HUES64 (cell line): ENCODE data around the gene ZNF747.
"Not testable (repeated sequence)": the region's sequence is repeated elsewhere in the genome, so short reads cannot be mapped to it uniquely, and the experiment has no call there.

Source experiments
- H3K27ac ChIP-seq: 2 replicates; pipeline ENCODE4 v1.7.0; 2013; ENCODE audit warnings: low read depth, low read length, inconsistent platforms
- H3K27me3 ChIP-seq: 2 replicates; pipeline ENCODE4 v1.6.1; 2013; ENCODE audit warnings: mild to moderate bottlenecking, low read length; ENCODE audit not compliant: insufficient read depth
- H3K36me3 ChIP-seq: 2 replicates; pipeline ENCODE4 v1.6.1; 2013; ENCODE audit warnings: mild to moderate bottlenecking, low read length; ENCODE audit not compliant: insufficient read depth
- H3K4me1 ChIP-seq: 2 replicates; pipeline ENCODE4 v1.6.1; 2013; ENCODE audit warnings: mild to moderate bottlenecking, low read length, moderate library complexity; ENCODE audit not compliant: insufficient read depth
- H3K4me3 ChIP-seq: 2 replicates; pipeline ENCODE4 v1.5.1; 2013; ENCODE audit warnings: mild to moderate bottlenecking, low read length, moderate library complexity
- H3K9ac ChIP-seq: 2 replicates; pipeline ENCODE4 v1.6.1; 2013; ENCODE audit warnings: mild to moderate bottlenecking, low read depth, low read length
- H3K9me3 ChIP-seq: 2 replicates; pipeline ENCODE4 v1.6.1; 2013; ENCODE audit warnings: low read depth, low read length; ENCODE audit not compliant: insufficient read depth
- WGBS: fragments of 150-250, 120-280 bp; methylation state at CpG from one replicate; pipeline ENCODE4 v1.1.7; 2013; ENCODE audit warnings: missing lambda C conversion rate; 5-methylcytosine and 5-hydroxymethylcytosine counted together

The ZNF747 gene

DNA sequence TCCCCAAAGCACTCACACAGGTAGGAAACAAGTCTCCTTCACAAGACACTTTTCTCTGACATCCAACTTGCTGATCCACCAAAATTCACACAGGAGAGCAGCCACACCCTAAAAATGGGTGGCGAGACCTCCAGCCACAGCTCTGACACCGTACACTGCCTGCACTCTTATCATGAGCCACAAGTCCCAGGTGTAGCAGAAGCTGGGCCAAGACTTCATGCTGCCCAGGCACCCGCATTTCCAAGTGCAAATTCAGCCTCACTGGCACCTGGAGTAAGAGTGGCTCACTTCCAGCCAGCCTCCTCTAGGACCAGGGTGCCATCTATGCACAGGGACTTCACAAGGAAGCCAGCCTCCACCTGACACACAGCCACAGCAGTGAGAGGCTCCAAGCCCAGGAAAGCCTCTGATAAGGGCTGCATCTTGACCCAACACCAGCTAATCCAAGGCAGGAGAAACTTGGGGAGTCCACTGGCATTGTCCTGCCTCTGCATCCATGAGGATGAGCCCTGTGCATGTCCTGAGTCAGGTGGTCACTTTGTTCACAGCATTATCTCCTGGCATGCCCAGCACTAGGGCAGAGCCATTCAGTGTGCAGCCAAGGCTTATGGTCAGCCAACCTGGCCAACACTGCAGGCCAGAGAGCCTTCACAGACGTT, 5.7 kb downstream of the ZNF747 start:
- no peaks in the 10 kb centered on the region for H3K9me3 ChIP-seq
- H3K27ac ChIP-seq, result no peak overlapping the region
- H3K27me3 ChIP-seq, result no peaks in the 10 kb centered on the region
- peaks cover 10% of the 10 kb centered on the region for H3K4me1 ChIP-seq
- H3K4me3 ChIP-seq, result no peak overlapping the region
- no peak overlapping the region for H3K9ac ChIP-seq
- H3K36me3 ChIP-seq, result peaks cover 17% of the 10 kb centered on the region
- 81% methylated on average over 4 of the region's 4 CpGs for WGBS

DNA sequence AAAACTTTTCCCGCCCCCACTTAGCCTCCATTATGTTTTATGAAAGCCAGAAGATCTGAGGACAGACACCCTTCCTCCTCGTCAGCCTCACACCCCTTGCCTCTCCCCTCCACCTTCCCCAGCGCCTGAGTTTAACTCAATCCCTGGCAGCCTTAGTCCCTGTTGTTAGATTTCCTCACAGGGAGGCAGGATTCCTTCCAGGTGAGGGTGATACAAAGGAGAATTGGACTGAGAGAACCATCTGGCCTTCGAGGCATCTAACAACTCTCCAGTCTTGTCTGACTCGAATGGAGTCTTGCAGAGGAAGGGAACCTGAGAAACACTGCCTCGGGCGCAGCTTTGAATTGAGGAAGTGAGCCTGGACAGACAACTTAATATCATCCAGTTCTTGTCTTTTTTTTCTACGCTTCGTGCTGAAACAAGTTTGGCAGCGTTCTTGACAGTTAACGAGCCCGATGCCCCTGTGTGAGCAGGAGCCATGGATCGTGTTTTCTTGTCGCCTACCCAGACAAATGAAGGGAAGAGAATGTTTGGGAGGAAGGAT, 7.0 kb downstream of the ZNF747 start:
- WGBS, result 51% methylated on average over 14 of the region's 14 CpGs
- H3K9ac ChIP-seq, result peak overlapping the region; percentile 75
- H3K4me1 ChIP-seq, result peaks cover 7% of the 10 kb centered on the region
- no peaks in the 10 kb centered on the region for H3K27me3 ChIP-seq
- peaks cover 17% of the 10 kb centered on the region for H3K36me3 ChIP-seq
- H3K27ac ChIP-seq, result peak overlapping the region; percentile 85
- H3K4me3 ChIP-seq, result peak overlapping the region; percentile 77
- H3K9me3 ChIP-seq, result no peaks in the 10 kb centered on the region

DNA sequence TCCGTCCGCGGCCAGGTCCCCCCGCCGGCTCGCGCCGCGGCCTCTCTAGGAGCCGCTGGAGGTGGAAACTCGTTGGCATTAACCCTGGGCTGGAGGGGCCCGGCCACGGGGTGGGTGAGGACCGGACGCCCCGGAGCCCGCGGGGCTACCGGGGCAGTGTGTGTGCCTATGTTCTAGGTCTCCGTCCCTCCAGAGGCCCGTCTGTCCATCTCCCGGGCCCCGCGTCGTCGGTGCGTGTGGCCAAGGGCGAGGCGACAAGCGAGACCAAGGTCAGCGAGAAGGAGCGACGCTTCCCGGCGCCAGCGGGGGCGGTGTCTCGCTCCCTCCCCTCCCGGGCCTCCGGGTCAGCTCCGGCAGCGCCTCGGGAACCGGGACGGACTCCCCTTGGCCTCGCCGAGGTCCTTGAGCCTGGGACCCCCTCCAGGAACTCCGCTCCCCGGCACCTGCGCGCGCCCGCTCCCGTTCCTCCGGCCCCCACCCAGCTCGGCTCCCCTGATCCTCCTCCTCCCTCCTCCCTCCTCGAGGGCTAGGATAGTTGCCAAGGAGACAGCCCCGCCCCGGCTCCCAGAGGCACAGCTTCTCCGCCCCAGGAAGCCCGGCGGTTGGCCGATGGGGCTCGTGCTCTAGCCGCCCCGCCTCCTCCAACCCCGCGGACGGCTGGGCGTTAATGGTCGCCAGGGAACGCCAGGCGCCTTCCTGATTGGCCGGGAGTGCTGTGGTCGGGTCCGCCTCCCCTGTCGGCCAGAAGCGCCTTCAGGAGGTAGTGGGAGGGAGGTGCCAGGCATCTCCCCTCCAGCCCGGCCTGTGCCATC, 7.6 kb downstream of the ZNF747 start:
- H3K4me1 ChIP-seq, result peaks cover 7% of the 10 kb centered on the region
- WGBS, result under 1% methylated on average over 79 of the region's 79 CpGs
- H3K9me3 ChIP-seq, result no peaks in the 10 kb centered on the region
- peaks cover 15% of the 10 kb centered on the region for H3K36me3 ChIP-seq
- peak overlapping the region; percentile 84 for H3K9ac ChIP-seq
- H3K27me3 ChIP-seq, result no peaks in the 10 kb centered on the region
- peak overlapping the region; percentile 94 for H3K27ac ChIP-seq
- H3K4me3 ChIP-seq, result peak overlapping the region; percentile 77

DNA sequence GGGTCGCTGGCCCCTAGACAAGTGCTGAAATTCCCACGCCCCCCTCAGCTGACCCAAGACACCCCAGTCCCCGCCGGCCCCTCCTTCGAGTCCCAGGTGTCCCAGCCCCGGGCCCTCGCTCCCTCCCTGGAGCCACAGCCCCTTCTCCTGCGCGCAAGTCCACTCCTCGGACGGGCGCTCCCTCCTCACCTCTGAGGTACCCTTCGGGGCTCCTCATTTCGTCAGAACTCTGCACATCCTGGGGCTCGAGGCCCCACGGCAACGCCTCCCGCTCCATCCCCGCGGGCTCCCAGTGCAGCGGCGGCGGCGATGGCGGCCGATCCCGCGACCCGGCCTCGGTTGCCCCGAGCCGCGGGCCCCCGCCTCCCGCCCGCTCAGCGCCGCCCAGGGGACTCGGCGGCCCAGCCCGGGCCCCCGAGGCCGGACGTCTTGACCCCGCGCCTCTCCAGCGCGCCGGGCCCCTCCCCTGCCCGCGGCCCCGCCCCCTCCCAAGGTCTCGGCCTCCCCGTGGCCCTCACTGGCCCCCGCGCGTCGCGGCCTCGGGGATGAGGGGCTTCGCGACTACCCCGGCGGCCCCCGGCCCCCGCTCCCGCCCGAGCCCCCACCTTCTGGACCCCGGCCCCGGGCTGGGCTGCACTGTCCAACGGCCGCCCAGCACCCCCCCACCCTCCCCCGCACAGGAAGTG, 8.4 kb downstream of the ZNF747 start, which contains the start of gene ZNF768:
Gene ZNF768 (minus strand): TSS at position 430 of the 686 bp plus-strand sequence. CDS start 153 bp downstream, at position 277.
- H3K9ac ChIP-seq, result peak within 1 kb of the TSS; percentile 84
- H3K4me1 ChIP-seq, result peaks cover 7% of the 10 kb centered on the region
- peaks cover 10% of the 10 kb centered on the region; the same call in 1 of the 2 replicates for H3K36me3 ChIP-seq
- H3K27ac ChIP-seq, result peak within 1 kb of the TSS; percentile 94
- under 1% methylated on average over 69 of the region's 73 CpGs for WGBS
- no peaks in the 10 kb centered on the region for H3K27me3 ChIP-seq
- no peaks in the 10 kb centered on the region for H3K9me3 ChIP-seq
- H3K4me3 ChIP-seq, result peak within 1 kb of the TSS; percentile 77

DNA sequence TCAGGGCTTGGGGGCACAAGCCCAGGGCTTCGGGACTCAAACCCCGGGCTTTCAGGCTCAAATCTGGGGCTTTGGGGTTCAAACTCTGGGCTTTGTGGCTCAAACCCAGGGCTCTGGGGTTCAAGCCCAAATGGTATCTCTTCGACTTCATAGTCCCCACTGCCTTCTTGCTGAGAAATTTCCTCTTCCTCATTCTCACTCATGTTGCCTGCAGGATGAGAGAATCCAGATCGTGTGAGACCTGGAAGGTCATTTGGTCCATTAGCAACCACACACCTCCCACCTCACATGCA, 8.9 kb downstream of the ZNF747 start:
- Histone ChIP-seq H3K4me1 (peaks cover 7% of the 10 kb centered on the region), H3K9ac (peak overlapping the region; percentile 70; the same call in 1 of the 2 replicates), H3K27ac (no peak overlapping the region; the same call in 1 of the 2 replicates), H3K4me3 (peak overlapping the region; percentile 77), H3K9me3 (no peaks in the 10 kb centered on the region), H3K27me3 (no peaks in the 10 kb centered on the region), H3K36me3 (0 out of 2 replicates have a peak, but pooled peaks cover 8% of the 10 kb centered on the region)
- 70% methylated on average over 4 of the region's 4 CpGs for WGBS

DNA sequence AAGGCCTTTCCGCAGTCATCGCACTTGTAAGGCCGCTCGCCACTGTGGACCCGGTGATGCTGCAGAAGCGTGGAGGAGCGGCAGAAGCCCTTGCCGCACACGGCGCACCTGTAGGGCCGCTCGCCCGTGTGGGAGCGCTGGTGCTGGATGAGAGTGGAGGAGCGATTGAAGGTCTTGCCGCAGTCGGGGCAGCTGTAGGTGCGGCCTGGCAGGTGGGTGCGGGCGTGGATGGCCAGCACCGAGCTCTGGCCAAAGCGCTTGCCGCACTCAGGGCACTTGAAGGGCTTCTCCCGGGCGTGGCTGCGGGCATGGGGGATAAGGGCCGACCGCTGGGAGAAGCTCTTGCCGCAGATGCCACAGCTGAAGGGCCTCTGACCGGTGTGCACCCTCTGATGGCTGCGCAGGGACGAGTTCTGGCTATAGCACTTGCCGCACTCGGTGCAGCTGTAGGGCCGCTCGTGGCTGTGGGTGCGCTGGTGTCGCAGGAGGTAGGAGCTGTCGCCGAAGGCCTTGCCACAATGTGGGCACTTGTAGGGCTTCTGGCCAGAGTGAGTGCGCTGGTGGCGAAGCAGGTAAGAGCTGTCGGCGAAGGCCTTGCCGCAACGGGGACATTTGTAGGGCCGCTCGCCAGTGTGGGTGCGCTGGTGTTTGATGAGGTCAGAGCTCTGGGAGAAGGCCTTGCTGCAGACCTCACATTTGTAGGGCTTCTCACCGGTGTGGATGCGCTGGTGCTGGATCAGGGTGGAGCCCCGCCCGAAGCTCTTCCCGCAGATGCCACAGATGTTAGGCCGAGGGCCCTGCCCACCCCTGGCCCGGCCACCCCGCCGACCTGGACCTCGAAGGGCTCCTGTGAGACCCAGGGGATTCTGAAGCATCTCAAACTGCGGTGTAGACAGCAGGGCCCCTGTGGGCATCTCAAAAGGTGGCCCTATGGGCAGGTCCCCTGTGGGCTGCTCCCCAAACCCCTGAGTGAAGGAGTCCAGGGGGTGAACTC, 9.8 kb downstream of the ZNF747 start:
- Histone ChIP-seq H3K9ac (no peak overlapping the region), H3K27ac (no peak overlapping the region), H3K36me3 (0 out of 2 replicates have a peak, but pooled peaks cover 8% of the 10 kb centered on the region), H3K27me3 (no peaks in the 10 kb centered on the region), H3K9me3 (no peaks in the 10 kb centered on the region), H3K4me3 (no peak overlapping the region), H3K4me1 (peaks cover 7% of the 10 kb centered on the region)
- 96% methylated on average over 60 of the region's 60 CpGs for WGBS

DNA sequence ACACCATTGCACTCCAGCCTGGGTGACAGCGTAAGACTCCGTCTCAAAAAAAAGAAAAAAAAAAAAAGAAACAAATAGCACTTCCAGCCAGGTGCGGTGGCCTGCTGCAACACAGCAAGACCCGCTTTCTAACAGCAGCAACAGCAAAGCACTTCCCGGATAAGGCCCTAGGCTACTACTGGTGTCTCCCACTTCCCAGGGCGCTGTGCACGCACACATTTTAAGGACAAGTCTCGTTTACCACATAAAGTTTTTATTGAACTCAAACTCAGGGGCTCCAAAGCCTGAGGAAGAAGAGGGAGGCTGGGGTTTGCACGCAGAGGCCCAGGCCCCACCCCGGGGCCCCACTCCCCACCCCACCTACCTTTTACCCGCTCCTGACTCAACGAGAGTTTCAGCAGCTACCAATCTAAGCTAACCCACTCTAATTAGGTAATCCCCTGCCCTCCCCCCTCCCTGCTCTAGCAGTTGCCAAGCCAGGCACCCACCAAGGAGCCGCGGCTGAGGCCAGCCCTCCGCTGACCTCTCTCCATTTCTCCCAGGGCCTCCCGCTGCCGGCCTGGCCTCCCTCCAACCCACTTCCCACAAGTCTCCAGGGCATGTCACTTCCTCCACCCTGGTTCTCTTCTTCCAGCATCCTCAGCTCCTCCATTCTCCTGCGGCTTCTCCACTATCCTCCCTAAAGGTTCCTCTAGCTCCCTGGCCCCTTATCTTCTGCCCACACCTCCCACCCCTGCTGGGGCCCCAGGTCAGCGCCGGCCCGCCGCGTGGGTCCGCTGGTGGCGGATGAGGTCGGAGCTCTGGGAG, 10.7 kb downstream of the ZNF747 start:
- Histone ChIP-seq H3K27me3 (no peaks in the 10 kb centered on the region), H3K4me3 (no peak overlapping the region), H3K4me1 (peaks cover 7% of the 10 kb centered on the region), H3K9ac (no peak overlapping the region), H3K36me3 (0 out of 2 replicates have a peak, but pooled peaks cover 8% of the 10 kb centered on the region), H3K9me3 (no peaks in the 10 kb centered on the region), H3K27ac (no peak overlapping the region)
- WGBS, result 93% methylated on average over 26 of the region's 26 CpGs

DNA sequence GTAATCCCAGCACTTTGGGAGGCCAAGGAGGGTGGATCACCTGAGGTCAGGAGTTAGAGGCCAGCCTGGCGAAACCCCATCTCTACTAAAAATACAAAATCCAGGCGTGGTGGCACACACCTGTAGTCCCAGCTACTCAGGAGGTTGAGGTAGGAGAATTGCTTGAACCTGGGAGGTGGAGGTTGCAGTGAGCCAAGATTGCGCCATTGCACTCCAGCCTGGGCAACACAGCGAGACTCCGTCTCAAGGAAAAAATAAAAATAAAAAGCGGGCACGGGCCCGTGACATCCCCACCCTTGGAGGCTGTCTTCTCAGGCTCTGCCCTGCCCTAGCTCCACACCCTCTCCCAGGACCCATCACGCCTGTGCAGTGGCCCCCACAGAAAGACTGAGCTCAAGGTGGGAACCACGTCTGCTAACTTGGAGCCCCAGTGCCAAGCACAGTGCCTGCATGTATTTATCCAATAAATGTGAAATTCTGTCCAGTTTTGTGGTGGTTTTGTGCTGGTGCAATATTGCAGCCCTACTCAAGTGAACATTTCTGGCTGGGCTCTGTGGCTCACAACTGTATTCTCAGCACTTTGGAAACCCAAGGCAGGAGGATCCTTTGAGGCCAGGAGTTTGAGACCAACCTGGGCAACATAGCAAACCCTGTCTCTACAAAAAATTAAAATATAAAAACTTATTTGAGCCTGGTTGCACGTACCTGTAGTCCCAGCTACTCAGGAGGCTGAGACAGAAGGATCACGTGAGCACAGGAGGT, 11.8 kb downstream of the ZNF747 start:
- H3K9me3 ChIP-seq, H3K36me3 ChIP-seq, H3K4me1 ChIP-seq, H3K27ac ChIP-seq, H3K4me3 ChIP-seq, H3K27me3 ChIP-seq, H3K9ac ChIP-seq: not testable (repeated sequence)
- WGBS, result 94% methylated on average over 11 of the region's 12 CpGs

DNA sequence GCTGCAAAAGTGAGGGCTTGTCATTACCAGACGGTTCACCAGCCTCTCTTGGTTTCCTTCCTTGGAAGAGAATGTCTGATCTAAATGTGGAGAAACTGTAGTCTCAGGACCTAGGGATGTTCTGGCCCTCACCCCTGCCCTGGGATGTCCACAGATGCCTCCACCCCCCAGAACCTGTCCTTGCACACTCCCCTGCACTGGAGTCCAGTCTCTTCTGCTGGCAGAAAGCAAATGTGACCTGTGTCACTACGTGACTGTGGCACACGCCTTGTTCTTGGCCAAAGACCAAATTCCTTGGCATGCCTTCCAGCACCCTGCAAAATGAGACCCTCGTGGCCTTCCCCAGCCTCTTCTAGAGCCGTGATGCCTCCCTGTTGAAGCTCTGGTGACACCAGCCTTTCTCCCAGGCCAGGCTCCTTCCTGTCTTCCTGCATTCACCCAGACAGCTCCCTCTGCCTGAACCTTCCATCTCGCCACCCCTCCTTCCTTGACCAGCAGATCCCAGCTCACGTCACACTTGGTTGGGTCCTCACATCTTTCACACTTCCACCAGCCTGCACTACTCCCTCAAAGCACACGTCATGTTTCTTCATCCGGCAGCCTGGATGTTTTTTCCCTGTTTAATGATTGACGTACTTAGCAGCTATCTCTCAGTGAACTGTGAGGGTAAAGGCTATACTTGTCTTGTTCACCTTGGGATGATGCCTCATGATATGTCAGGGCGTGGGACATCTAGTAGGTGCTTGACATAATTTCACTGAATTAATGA, 12.6 kb downstream of the ZNF747 start:
- Histone ChIP-seq H3K4me3 (no peak overlapping the region), H3K27ac (no peak overlapping the region), H3K4me1 (no peaks in the 10 kb centered on the region), H3K9me3 (no peaks in the 10 kb centered on the region), H3K9ac (no peak overlapping the region), H3K27me3 (no peaks in the 10 kb centered on the region), H3K36me3 (0 out of 2 replicates have a peak, but pooled peaks cover 8% of the 10 kb centered on the region)
- WGBS, result 81% methylated on average over 11 of the region's 11 CpGs
